ENCODE results near the gene ZNRF2.

DNA sequence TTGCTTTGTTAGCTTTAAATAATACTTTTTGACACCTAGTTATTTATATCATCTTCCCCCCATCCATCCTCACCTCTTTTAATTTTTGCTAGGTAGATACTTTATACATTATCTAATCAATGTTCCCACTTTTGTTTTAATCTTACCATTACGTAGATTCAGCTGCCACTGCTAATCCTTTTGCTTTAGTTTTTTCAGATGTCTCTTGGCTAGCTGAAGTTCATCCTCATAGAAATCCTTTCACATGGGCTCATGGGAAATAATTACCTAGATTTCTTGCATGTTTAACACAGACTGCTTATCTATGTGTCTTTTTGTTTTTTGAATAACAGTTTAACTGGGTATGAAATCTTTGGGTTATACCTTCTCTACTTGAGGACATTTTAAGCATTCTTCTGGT, 60.1 kb downstream of the ZNRF2 start:
- TF ChIP-seq, protein P1, sequence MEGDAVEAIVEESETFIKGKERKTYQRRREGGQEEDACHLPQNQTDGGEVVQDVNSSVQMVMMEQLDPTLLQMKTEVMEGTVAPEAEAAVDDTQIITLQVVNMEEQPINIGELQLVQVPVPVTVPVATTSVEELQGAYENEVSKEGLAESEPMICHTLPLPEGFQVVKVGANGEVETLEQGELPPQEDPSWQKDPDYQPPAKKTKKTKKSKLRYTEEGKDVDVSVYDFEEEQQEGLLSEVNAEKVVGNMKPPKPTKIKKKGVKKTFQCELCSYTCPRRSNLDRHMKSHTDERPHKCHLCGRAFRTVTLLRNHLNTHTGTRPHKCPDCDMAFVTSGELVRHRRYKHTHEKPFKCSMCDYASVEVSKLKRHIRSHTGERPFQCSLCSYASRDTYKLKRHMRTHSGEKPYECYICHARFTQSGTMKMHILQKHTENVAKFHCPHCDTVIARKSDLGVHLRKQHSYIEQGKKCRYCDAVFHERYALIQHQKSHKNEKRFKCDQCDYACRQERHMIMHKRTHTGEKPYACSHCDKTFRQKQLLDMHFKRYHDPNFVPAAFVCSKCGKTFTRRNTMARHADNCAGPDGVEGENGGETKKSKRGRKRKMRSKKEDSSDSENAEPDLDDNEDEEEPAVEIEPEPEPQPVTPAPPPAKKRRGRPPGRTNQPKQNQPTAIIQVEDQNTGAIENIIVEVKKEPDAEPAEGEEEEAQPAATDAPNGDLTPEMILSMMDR (IDR thresholded peaks at IDR 0.05), result no peak
- TF ChIP-seq POLR2A (IDR thresholded peaks at IDR 0.05), result no peak

Data from body of pancreas (tissue), 4 donors.